HG03571 (cell line): ENCODE data around the gene EFNA2.
"Not testable (repeated sequence)": the region's sequence is repeated elsewhere in the genome, so short reads cannot be mapped to it uniquely, and the experiment has no call there.

ENCODE experiments used
- ATAC-seq: cut with Tn5 transposase; IDR thresholded peaks from one replicate; pipeline ENCODE4 v1.9.1; 2021; ENCODE audit not compliant: unreplicated experiment

EFNA2 gene

GRCh38 chr19:1285737-1286360, at the start of gene EFNA2:
EFNA2 (plus strand) TSS chr19:1285873; CDS start chr19:1286169, 296 bp downstream.
- ATAC-seq: no peak

DNA sequence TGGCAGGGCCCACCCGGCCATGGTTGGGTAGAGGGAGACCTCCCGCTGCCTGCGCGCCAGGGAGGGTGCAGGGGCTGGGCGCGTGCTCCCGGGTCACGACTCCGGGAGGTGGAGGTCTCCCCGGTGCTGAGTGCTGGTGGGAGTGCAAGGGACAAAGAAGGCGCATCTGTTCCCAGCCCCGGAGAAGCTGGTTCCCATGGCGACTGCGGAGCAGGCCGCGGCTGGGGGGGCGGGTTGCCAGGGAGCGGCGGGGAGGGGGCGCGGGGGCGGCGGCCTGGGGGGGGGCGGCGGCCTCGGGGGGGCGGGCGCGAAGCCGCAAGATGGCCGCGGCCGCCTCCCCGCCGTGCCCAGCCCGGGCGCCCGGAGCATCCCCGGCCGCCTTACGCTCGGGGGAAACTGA, 49.1 kb upstream of the EFNA2 start:
- no peak for ATAC-seq

DNA sequence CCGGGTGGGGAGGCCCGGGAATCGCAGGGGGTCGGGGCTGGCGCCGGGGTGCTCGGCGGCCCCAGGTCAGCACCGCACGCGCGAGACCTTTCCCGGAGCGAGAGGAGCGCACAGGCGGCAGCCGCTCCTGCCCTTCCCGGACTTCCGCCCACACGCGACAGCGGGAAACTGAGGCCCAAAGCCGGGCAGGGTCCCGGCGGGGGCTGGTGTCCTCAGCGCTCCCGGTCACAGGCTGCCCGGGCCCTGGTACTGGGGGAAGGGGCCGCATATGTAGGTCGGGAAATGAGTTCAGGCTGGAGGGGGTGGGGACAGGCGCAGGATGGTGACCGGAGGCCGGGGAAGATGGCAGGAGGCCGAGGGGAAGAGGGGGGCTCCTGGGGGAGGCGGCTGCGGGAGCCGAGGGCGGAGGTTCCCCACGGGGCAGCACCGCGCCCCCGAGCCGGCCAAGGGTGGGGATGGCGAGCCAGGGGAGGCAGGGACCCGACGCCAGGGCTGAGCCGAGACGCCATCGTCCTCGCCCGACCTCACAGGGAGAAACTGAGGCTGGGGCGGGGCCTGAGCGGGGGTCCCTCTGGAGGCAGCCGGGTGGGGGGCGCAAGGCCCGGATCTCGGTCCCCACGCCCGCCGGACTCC, 48.5 kb upstream of the EFNA2 start:
- no peak for ATAC-seq

GRCh38 chr19:1237754-1238368, 47.8 kb upstream of the EFNA2 start, which contains the start of gene CBARP:
CBARP (minus strand) TSS chr19:1238005; CDS start chr19:1236100, 1,905 bp downstream.
- no peak for ATAC-seq

- ATAC-seq: no peak
These were observed 47.0 kb upstream of the EFNA2 start for GRCh38 chr19:1238369-1239303.

- no peak for ATAC-seq
These were observed 46.3 kb upstream of the EFNA2 start for GRCh38 chr19:1239420-1239795.

DNA sequence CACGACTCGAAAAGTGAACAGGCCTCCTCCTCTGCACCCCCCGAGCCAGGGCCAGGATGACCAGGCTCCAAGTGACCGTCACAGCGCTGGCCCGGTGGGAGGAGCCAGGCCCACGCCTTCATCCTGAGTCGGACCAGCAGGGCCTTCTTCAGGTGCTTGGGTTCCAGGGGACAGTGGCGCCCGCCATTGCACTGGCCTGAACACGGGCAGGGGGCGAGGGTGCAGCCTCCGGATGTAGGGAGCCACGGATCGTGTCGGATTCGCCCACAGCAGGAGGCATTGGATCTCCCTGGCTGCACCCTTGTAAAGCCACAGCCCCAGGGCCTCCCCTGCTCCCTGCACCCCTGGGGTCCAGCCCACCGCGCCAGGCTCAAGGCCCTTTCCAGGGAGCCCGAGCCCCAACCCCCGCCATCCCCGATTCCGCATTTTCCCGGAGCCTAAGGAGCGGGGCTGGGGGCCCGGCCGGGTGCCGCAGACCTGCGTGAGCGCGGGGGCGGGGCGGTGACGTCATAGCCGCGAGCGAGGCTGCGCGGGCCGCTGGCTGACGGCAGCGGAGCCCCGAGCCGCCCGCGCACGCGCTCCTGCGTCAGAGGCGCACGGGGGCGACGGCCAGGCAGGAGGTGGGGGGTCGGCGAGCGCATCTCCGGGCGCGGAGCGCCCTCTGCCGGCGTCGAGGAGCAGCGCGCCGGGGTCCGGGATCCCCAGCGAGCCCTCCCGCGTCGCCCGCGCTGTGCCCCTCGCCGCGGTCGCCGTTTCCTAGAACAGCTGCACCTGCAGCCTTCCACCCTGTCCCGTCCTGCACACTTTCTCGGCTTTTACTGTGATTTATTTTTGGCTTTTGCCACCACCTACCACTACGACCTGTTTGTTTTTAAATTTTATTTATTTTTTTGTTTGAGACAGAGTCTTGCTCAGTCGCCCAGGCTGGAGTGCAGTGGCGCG, 45.6 kb upstream of the EFNA2 start:
- no peak for ATAC-seq

DNA sequence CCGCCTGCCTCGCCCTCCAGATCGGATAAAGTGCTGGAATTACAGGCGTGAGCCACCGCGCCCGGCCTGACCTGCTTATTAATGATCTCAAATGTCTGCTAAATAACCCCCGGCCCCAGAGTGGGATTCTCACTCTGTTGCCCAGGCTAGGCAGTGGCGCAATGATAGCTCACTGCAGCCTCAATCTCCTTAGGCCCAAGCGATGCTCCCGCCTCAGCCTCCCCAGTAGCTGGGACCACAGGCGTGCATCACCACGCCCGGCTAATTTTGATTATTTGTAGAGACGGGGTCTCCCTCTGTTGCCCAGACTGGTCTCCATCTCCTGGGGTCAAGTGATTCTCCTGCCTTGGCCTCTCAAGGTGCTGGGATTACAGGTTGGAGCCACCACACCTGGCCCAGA, 44.7 kb upstream of the EFNA2 start:
- no peak for ATAC-seq

- ATAC-seq: peak; percentile 49
These were observed 44.1 kb upstream of the EFNA2 start, which contains the start of gene ATP5F1D for GRCh38 chr19:1241417-1242095. ATP5F1D (plus strand) TSS chr19:1241751; CDS start chr19:1241851, 100 bp downstream.

- ATAC-seq: no peak
These were observed 41.6 kb upstream of the EFNA2 start for GRCh38 chr19:1243768-1244692.

- ATAC-seq: no peak
These were observed 40.8 kb upstream of the EFNA2 start for GRCh38 chr19:1244693-1245451.

DNA sequence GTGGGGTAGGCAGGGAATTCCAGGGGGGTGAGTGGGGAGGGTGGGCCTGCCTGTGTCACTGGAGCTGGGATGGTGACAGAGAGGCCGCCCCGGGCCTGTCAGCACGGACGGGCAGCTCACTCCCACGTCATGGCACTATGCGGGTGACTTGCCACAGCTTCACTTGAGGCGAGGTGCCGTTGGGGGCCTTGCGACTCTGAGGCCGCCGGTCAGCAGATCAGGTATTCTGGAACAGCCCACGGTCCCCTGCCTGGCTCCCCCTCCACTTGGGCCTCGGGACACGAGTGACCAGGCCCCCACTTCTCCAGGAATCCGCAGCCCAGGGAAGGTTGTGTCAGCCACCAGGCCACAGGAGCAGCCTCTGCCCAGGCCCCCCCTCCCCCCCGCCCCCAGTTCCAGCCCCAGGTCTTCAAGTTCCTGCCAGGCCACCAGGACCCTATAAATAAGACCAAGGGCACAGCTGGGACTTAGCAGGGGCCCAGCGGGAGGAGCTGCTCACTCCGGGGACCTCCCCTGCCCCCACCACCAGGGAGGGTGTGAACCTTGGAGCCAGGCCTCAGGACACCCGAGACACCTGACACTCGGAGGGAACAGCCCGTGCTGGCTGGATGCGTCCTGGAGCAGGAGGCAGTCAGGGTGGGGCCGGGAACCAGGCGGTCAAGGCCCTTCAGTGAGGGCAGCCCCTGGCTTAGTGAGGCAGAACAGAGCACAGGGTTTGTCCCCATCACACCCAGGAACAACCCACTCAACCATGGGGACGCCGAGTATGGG, 40.0 kb upstream of the EFNA2 start:
- no peak for ATAC-seq

DNA sequence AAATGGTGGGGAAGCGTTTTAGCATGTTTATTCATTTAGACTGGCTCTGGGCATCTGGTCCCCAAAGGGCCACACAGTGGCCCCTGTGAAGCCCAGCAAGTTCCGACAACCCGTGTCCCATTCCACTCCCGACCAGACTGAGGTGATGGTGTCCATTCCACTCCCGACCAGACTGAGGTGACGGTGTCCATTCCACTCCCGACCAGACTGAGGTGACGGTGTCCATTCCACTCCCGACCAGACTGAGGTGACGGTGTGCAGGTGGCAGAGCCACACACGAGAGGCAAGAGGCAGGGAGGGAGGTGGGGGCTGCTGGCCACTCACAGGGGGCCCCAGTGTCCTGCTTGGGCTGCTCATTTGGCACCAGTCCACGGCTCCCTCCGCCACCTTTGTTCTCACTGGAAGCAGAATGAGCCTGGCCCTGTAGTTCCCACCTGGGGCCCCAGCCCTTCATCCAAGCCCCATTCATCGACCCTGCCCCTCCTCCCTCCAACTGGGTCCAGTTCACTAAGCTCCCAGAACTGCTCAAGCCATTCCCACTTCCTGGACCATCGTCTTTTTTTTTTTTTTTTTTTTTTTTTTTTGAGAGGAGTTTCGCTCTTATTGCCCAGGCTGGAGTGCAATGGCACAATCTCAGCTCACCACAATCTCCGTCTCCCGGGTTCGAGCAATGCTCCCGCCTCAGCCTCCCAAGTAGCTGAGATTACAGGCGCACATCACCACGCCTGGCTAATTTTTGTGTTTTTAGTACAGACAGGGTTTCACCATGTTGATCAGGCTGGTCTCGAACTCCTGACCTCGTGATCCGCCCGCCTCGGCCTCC, 39.2 kb upstream of the EFNA2 start:
- ATAC-seq: not testable (repeated sequence)

- ATAC-seq: no peak
These were observed 37.9 kb upstream of the EFNA2 start for GRCh38 chr19:1247748-1248138.

DNA sequence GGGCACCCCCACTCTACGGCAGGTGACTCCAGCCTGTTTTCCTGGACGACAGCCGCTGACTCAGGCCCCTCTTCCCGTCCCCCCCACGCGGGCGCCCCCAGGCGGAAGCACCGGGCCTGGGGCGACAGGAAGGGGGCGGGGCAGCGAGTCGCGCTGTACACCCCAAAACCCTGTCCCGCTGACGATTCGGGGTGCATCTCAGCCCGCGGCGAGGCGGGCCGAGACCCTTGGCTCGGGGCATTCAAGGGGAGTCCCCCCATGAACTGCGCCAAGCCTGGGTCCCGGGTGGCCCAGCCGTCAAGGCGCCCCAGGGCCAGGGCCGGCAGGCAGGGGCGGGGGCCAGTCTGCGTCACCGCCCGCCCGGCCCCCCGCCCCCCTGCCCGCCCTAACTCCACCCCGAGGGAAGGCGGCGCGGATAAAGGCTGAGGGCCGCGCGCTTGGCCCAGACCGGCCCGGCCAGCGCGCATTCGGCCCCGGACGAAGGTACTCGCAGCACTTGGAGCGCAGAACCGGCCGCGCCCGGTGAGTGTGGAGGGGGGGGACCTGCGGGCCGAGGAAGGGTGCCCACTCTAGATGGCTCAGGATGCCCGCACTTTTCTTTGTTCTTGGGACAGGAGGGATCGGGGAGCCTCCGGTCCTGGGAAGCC, 37.4 kb upstream of the EFNA2 start, which contains the start of gene MIDN:
Gene MIDN (plus strand): TSS at position 445 of the 647 bp plus-strand sequence. CDS start 1,714 bp downstream, outside the sequence.
- ATAC-seq: peak; percentile 23
